Mesenchymal stem cell (in vitro differentiated cells and primary cell): ENCODE results near the gene MBD3L3.

Experiments
- DNase-seq: peaks from one replicate; pipeline ENCODE4 v3.0.0-alpha.2; 2013
- H2AFZ ChIP-seq: one replicate; pipeline ENCODE4 v1.6.1; 2013; ENCODE audit warnings: low read depth, mild to moderate bottlenecking, control low read depth, inconsistent platforms, low read length, moderate library complexity
- H2AK5ac ChIP-seq: 2 replicates; pipeline ENCODE4 v1.6.1; 2013; ENCODE audit warnings: low read length, moderate library complexity, mild to moderate bottlenecking, inconsistent platforms; ENCODE audit not compliant: severe bottlenecking
- H2BK120ac ChIP-seq: one replicate; pipeline ENCODE4 v1.6.1; 2013; ENCODE audit warnings: low read depth, mild to moderate bottlenecking, inconsistent platforms, low read length, moderate library complexity
- H2BK12ac ChIP-seq, 2 experiments: one replicate each; pipeline ENCODE4 v1.6.1; 2013; ENCODE audit warnings: inconsistent platforms in 2 of 2, low read length in 2 of 2, mild to moderate bottlenecking in 2 of 2, moderate library complexity in 2 of 2, control low read depth in 1 of 2
- H2BK15ac ChIP-seq: one replicate; pipeline ENCODE4 v1.6.1; 2013; ENCODE audit warnings: mild to moderate bottlenecking, low read depth, inconsistent platforms; ENCODE audit not compliant: poor library complexity, severe bottlenecking
- H2BK5ac ChIP-seq: 2 replicates; pipeline ENCODE4 v1.6.1; 2013; ENCODE audit warnings: low read depth, mild to moderate bottlenecking, low read length, control low read depth, inconsistent platforms; ENCODE audit not compliant: poor library complexity, severe bottlenecking
- H3K14ac ChIP-seq, 2 experiments: one replicate each; pipeline ENCODE4 v1.6.1; 2013; ENCODE audit warnings: inconsistent platforms in 2 of 2, low read length in 2 of 2, control low read depth in 1 of 2, mild to moderate bottlenecking in 1 of 2, moderate library complexity in 1 of 2
- H3K18ac ChIP-seq, 2 experiments: one replicate each; pipeline ENCODE4 v1.6.1; 2013; ENCODE audit warnings: inconsistent platforms in 2 of 2, low read length in 2 of 2, control low read depth in 1 of 2, low read depth in 1 of 2, mild to moderate bottlenecking in 1 of 2
- H3K23ac ChIP-seq, 2 experiments: one replicate each; pipeline ENCODE4 v1.6.1; 2013; ENCODE audit warnings: inconsistent platforms in 2 of 2, low read length in 2 of 2, mild to moderate bottlenecking in 2 of 2, moderate library complexity in 2 of 2, control low read depth in 1 of 2
- H3K27ac ChIP-seq: 2 replicates; pipeline ENCODE4 v1.5.1; 2013; ENCODE audit warnings: mild to moderate bottlenecking, moderate library complexity, low read length, control low read depth, inconsistent platforms; ENCODE audit not compliant: poor library complexity, severe bottlenecking
- H3K27me3 ChIP-seq, 2 experiments: 2 replicates each; pipeline versions ENCODE4 v1.6.1 to v1.7.0; 2013; ENCODE audit warnings: low read length in 2 of 2, mild to moderate bottlenecking in 2 of 2, moderate library complexity in 2 of 2, control low read depth in 1 of 2, inconsistent platforms in 1 of 2; ENCODE audit not compliant: control insufficient read depth in 1 of 2, insufficient read depth in 1 of 2
- H3K36me3 ChIP-seq, 2 experiments: 2 replicates each; pipeline versions ENCODE4 v1.6.1 to v1.7.0; 2013; ENCODE audit warnings: low read length in 2 of 2, control low read depth in 1 of 2, inconsistent platforms in 1 of 2, low read depth in 1 of 2, mild to moderate bottlenecking in 1 of 2; ENCODE audit not compliant: insufficient read depth in 2 of 2, control insufficient read depth in 1 of 2
- H3K4ac ChIP-seq, 2 experiments: one replicate each; pipeline ENCODE4 v1.6.1; 2013; ENCODE audit warnings: inconsistent platforms in 2 of 2, low read length in 2 of 2, mild to moderate bottlenecking in 2 of 2, moderate library complexity in 2 of 2, control low read depth in 1 of 2, low read depth in 1 of 2
- H3K4me1 ChIP-seq: 2 replicates; pipeline ENCODE4 v1.6.1; 2013; ENCODE audit warnings: low read depth, low read length, control low read depth; ENCODE audit not compliant: control insufficient read depth, insufficient read depth
- H3K4me2 ChIP-seq: 2 replicates; pipeline ENCODE4 v1.6.1; 2013; ENCODE audit warnings: low read length, mild to moderate bottlenecking, inconsistent platforms; ENCODE audit not compliant: poor library complexity, severe bottlenecking
- H3K4me3 ChIP-seq, 2 experiments: 2 replicates each; pipeline versions ENCODE4 v1.5.1 to v1.7.0; 2013; ENCODE audit warnings: low read length in 2 of 2, mild to moderate bottlenecking in 2 of 2, control low read depth in 1 of 2, low read depth in 1 of 2; ENCODE audit not compliant: insufficient read depth in 1 of 2
- H3K79me1 ChIP-seq: replicated peaks from 2 replicates; pipeline ENCODE4 v1.6.1; 2013; ENCODE audit warnings: mild to moderate bottlenecking, control low read depth, low read length, inconsistent platforms; ENCODE audit not compliant: poor library complexity, severe bottlenecking
- H3K9ac ChIP-seq: 2 replicates; pipeline ENCODE4 v1.7.0; 2013; ENCODE audit warnings: mild to moderate bottlenecking, low read length, moderate library complexity
- H3K9me3 ChIP-seq: 2 replicates; pipeline ENCODE4 v1.7.0; 2013; ENCODE audit warnings: mild to moderate bottlenecking, low read length; ENCODE audit not compliant: control insufficient read depth
- H4K8ac ChIP-seq: one replicate; pipeline ENCODE4 v1.6.1; 2013; ENCODE audit warnings: inconsistent platforms, mild to moderate bottlenecking, low read length, moderate library complexity
- H4K91ac ChIP-seq: one replicate; pipeline ENCODE4 v1.6.1; 2013; ENCODE audit warnings: mild to moderate bottlenecking, low read length, inconsistent platforms
- WGBS: methylation state at CpG from one replicate; pipeline ENCODE4 v1.1.7; 2013; ENCODE audit warnings: mixed read lengths; 5-methylcytosine and 5-hydroxymethylcytosine counted together

The MBD3L3 gene

GRCh38 chr19:7101498-7102253, 43.2 kb upstream of the MBD3L3 start:
- Histone ChIP-seq H3K9me3 (no peaks in the 10 kb centered on the region), H3K14ac (no peak overlapping the region), H3K79me1 (peaks cover 4% of the 10 kb centered on the region), H3K18ac (no peak overlapping the region), H4K91ac (no peak overlapping the region), H2AK5ac (no peak overlapping the region), H3K9ac (no peak overlapping the region), H4K8ac (no peak overlapping the region), H3K36me3 (no peaks in the 10 kb centered on the region), H3K27me3 (peaks cover 4 to 8% of the 10 kb centered on the region in 2 experiments), H3K27ac (no peak overlapping the region), H3K4ac (no peak overlapping the region), H2BK5ac (no peak overlapping the region), H2BK15ac (no peak overlapping the region), H3K4me3 (no peak overlapping the region), H3K4me2 (no peak overlapping the region), H2BK120ac (no peak overlapping the region), H2BK12ac (no peak overlapping the region), H3K4me1 (peaks cover 3% of the 10 kb centered on the region), H2AFZ (no peak overlapping the region), H3K23ac (no peak overlapping the region)
- WGBS = 89% methylated on average over 16 of the region's 19 CpGs
- no peak for DNase-seq

- Histone ChIP-seq H2BK12ac (no peak overlapping the region), H3K4ac (no peak overlapping the region), H3K4me2 (peak overlapping the region; percentile 82), H2BK15ac (no peak overlapping the region), H3K4me1 (peaks cover 3% of the 10 kb centered on the region), H3K18ac (peak overlapping the region in 1 of 2 experiments; percentile 94), H3K14ac (peak overlapping the region in 1 of 2 experiments; percentile 26), H2AFZ (peak overlapping the region; percentile 92), H3K4me3 (peak overlapping the region; percentile 75 to 78), H2BK5ac (no peak overlapping the region), H3K36me3 (peaks cover 0 to 3% of the 10 kb centered on the region in 2 experiments), H3K79me1 (peaks cover 7% of the 10 kb centered on the region), H3K27ac (no peak overlapping the region), H2AK5ac (no peak overlapping the region), H3K9me3 (peaks cover 11% of the 10 kb centered on the region), H3K27me3 (peaks cover 2 to 4% of the 10 kb centered on the region in 2 experiments), H2BK120ac (no peak overlapping the region), H3K23ac (no peak overlapping the region), H4K91ac (no peak overlapping the region), H3K9ac (peak overlapping the region; percentile 93), H4K8ac (peak overlapping the region; percentile 45)
- no peak for DNase-seq
- WGBS = 27% methylated on average over 7 of the region's 9 CpGs
Measured at GRCh38 chr19:7099597-7099921, 41.1 kb upstream of the MBD3L3 start.

GRCh38 chr19:7098701-7099596, 40.5 kb upstream of the MBD3L3 start:
- under 1% methylated on average over 76 of the region's 78 CpGs for WGBS
- H3K4ac ChIP-seq = peak overlapping the region; percentile 15 to 97
- H2BK120ac ChIP-seq = peak overlapping the region; percentile 91
- H3K18ac ChIP-seq = peak overlapping the region; percentile 92 to 99
- H3K4me1 ChIP-seq = peaks cover 3% of the 10 kb centered on the region
- peak overlapping the region; percentile 93 for H3K9ac ChIP-seq
- DNase-seq = peak; percentile 93
- peak overlapping the region in 1 of 2 experiments; percentile 85 for H3K23ac ChIP-seq
- peak overlapping the region; percentile 92 for H2AFZ ChIP-seq
- H2BK12ac ChIP-seq = peak overlapping the region in 1 of 2 experiments; percentile 67
- H3K9me3 ChIP-seq = peaks cover 16% of the 10 kb centered on the region
- H4K91ac ChIP-seq = peak overlapping the region; percentile 91
- H2BK5ac ChIP-seq = peak overlapping the region; percentile 69
- peak overlapping the region; percentile 82 for H3K4me2 ChIP-seq
- peak overlapping the region; percentile 75 to 78 for H3K4me3 ChIP-seq
- H3K14ac ChIP-seq = peak overlapping the region in 1 of 2 experiments; percentile 97
- H2BK15ac ChIP-seq = peak overlapping the region; percentile 87
- no peak overlapping the region for H2AK5ac ChIP-seq
- peak overlapping the region; percentile 93 for H4K8ac ChIP-seq
- peak overlapping the region; percentile 97 for H3K27ac ChIP-seq
- no peaks in the 10 kb centered on the region for H3K27me3 ChIP-seq
- H3K79me1 ChIP-seq = peaks cover 7% of the 10 kb centered on the region
- peaks cover 0 to 3% of the 10 kb centered on the region in 2 experiments for H3K36me3 ChIP-seq

GRCh38 chr19:7098096-7098495, 39.6 kb upstream of the MBD3L3 start:
- H4K8ac ChIP-seq = no peak overlapping the region
- WGBS = 92% methylated on average over 3 of the region's 3 CpGs

More at GRCh38 chr19:7098096-7098495, 39.6 kb upstream of the MBD3L3 start:
- Histone ChIP-seq H3K4me2 (no peak overlapping the region), H3K27me3 (no peaks in the 10 kb centered on the region), H3K9ac (peak overlapping the region; percentile 93), H3K9me3 (peaks cover 21% of the 10 kb centered on the region), H3K14ac (no peak overlapping the region), H3K4me1 (peaks cover 3% of the 10 kb centered on the region), H2BK15ac (no peak overlapping the region), H2AK5ac (no peak overlapping the region), H2BK12ac (no peak overlapping the region), H2BK5ac (no peak overlapping the region), H2AFZ (no peak overlapping the region), H3K4me3 (peak overlapping the region in 1 of 2 experiments; percentile 78), H3K27ac (no peak overlapping the region), H4K91ac (no peak overlapping the region), H3K18ac (no peak overlapping the region), H3K36me3 (peaks cover 0 to 3% of the 10 kb centered on the region in 2 experiments), H2BK120ac (no peak overlapping the region), H3K23ac (no peak overlapping the region), H3K79me1 (peaks cover 7% of the 10 kb centered on the region), H3K4ac (no peak overlapping the region)
- no peak for DNase-seq
